Stomach (tissue), 4 donors: ENCODE data around the gene PRCP.

ENCODE experiments used
- CTCF ChIP-seq, 7 experiments: fragments of 450-650 bp in 4 of 7; fragments of 200-600 bp in 3 of 7; sonication (generic) in 3 of 7; IDR thresholded peaks; one replicate each; pipeline ENCODE4 v1.5.1; 2016 to 2019; ENCODE audit warnings: antibody characterized with exemption in 7 of 7, control low read depth in 2 of 7, mild to moderate bottlenecking in 1 of 7
- POLR2A ChIP-seq, 4 donors: fragments of 450-650 bp; IDR thresholded peaks; one replicate each; pipeline ENCODE4 v1.6.1; 2016; ENCODE audit warnings: antibody characterized with exemption in 4 of 4, control low read depth in 2 of 4, mild to moderate bottlenecking in 1 of 4, moderate library complexity in 1 of 4
- POLR2AphosphoS5 ChIP-seq, 3 donors: sonication (generic); formaldehyde crosslinking; IDR thresholded peaks; one replicate each; pipeline ENCODE4 v1.6.1; 2016; ENCODE audit warnings: antibody characterized with exemption in 3 of 3

GRCh38 chr11:82786001-82786400, 114.2 kb downstream of the PRCP start:
- no peak for TF ChIP-seq POLR2AphosphoS5 (IDR thresholded peaks at IDR 0.05)
- TF ChIP-seq POLR2A (IDR thresholded peaks at IDR 0.05), result no peak
- TF ChIP-seq CTCF (IDR thresholded peaks at IDR 0.05), result no peak
